Activated CD8-positive, alpha-beta memory T cell treated with anti-CD3 and anti-CD28 coated beads for 24 hours (primary cell): ENCODE data around the gene KIF1B.
"Not testable (repeated sequence)": the region's sequence is repeated elsewhere in the genome, so short reads cannot be mapped to it uniquely, and the experiment has no call there.

ENCODE experiments used
- DNase-seq: peaks from one replicate; pipeline ENCODE4 v3.0.0-alpha.2; 2020

The KIF1B gene

DNA sequence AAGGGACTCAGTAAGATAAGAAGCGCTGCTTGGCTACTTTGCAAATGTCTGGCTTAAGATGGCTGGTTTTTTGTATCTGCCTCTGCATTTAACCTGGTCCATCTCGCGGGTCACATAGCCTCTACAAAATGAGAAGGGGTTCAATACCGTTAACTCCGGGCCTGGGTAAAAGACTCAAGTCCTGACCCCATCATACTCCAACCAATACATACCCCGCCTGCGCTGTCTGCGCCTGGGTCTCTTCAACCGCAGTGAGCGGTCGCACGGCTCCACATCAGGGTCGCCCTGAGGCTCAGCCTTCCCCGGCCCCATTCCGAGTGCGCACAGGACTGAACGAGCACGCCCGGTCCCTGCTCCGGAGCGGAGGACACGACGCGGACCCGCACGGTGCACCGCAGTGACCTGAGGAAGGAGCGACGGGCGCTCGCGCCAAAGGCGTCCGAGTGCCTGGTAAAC is 187.9 kb downstream of the KIF1B start:
- no peak for DNase-seq

DNA sequence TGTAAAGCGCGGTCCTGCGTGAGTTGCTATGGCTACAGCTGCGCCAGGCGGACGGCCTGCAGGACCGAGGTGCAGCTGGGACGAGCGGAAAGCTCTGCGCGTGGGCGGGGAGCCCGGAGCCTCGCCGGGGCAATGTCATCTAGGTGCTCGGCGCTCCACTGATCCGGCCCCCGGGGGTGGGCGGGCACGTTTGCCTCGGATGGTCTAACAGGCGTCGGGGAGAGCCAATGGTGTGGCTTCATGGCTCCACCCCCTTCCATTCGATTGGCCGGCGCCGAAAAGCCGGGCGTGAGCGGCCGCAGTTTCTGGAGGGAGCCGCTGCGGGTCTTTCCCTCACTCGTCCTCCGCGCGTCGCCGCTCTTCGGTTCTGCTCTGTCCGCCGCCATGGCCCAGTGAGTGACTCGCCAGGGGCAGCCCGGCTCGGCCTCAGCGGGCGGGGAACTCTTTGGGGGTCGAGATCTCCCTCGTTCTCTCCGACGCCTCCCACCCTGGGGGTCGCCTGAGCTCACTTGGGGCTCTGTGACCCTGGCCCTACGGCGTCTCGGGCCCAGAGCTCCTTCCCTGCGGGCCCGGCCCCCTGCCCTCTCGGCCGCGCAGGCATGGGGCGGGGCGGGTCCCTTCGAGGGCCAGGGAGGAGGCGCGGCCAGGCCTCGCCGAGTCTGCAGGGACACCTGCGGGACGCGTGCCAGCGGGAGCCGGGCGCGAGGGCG is 188.5 kb downstream of the KIF1B start, which contains the start of gene PGD:
PGD (plus strand) TSS at position 331 of the 710 bp plus-strand sequence; CDS start at position 385, 54 bp downstream.
- peak; percentile 98 for DNase-seq

DNA sequence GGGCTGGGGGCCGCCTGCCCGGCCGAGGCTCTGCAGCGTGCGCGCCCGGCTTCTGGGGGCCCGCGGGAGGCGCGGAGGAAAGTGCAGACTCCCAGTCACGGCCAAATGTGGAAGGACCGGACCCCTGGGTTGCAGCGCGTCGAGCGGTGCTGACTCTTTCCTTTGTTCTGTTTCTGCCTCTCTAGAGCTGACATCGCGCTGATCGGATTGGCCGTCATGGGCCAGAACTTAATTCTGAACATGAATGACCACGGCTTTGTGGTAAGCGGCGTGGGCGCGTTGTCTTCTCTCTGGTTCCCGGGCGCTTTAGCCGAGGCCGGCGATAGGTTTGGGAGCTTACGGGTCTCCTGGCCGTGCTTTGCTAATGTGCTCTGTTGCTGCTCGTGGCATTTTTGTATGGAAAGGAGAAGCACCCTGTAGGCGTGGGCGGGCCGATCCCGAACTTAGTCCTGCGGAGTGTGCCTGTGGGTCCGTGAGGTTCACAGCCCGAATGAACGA is 189.1 kb downstream of the KIF1B start:
- no peak for DNase-seq

DNA sequence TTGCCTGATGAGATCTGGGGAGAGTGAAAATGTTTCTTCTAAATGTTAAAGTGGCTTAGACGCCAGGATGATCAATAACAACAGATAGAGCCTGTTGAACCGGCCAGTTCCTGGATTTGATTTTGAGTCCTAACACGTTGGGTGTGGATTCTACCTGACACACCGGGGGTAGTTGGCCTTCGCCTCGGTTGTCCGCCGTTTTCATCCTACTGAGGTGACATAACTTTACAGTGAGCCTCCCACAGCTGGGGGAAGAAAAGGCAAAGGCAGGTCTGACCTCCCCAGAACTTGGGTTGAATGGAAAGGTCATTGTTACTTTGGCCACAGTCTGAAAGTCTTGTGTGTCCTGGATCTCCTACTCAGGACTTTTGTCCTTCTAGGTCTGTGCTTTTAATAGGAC is 189.6 kb downstream of the KIF1B start:
- DNase-seq = no peak

DNA sequence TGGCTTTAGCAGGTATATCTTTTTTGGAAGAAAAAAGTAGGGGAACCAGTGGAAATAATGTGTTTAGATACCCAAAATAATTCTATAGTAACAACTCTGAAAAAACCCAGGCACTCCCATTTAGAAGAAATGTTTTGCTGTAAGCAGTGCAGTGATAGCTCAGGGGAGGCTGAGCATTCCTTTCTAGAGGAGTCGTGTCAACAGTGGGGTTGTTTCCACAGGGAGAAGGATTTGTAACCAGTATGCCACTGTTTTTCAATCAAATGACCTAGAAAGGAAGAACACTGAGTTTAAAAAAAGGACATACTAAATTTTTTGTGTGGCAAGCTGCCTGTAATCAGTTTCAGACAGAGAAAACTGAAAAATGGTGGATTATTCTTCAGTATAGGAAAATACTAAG is 190.9 kb downstream of the KIF1B start:
- no peak for DNase-seq

DNA sequence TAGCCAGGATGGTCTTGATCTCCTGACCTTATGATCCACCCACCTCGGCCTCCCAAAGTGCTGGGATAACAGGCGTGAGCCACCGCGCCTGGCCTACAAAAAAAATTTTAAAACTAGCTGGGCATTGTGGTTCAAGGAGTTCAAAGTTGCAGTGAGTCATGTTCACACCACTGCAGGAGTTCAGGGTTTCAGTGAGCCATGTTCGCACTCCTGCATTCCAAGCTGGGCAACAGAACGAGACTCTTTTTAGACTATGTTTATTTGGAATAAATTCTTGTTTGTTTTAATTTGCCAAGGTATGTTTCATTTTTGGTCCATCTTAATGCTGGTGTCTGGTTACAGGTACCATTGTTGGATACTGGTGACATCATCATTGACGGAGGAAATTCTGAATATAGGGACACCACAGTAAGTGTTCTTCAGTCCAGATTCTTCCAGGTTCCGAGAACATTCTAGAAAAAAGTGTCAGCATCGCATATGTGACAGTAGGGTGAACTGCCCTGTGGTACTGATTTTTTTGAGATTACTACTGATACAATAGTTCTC is 192.4 kb downstream of the KIF1B start:
- DNase-seq = no peak

DNA sequence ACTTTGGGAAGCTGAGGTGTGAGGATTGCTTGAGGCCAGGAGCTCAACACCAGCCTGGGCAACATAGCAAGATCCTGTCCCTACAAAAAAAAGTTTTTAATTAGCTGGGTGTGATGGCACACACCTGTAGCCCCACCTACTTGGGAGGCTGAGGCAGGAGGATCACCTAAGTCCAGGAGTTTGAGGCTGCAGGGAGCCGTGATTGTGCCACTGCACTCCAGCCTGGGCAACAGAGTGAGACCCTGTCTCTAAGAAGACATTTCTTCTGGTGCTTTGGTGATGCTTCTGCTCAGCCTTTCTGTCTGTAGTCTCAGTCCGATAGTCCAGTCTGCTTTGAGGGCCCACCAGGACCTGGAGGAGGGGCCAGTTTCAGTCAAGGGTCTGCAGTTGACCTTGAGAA is 196.8 kb downstream of the KIF1B start:
- no peak for DNase-seq

DNA sequence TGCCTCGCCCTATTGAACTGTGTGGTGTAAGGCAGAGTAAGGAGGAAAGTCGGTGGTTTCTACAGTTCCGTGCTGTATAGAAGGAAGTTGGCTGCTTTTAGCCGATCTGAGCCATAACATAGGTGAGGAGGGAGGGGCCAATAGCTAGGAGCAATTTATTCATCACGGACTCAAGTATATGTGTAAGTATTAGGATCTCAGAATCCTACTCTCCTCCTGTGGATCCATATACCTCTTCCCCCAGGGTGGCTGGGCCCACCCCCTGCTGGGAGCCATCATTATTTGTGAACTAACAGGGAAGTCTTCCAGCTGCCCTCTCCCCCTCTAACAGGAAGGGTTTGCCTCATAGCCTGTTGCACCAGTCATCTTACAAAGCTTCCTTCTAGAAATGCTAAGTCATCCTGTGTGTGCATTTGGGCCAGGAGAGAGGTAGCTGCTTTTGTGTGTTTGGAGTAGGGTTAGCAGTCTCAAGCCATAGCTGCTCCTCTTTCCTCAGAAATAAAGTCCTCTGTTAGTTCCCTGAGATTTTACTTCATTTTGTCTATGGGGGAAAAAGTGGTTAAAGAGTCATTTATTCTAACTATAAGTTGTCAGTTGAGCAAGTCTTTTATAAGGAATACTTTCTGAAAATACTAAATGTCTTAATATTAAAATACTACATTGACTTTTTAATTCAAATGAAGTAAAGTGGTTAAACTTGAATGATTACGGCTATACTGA is 205.0 kb downstream of the KIF1B start:
- DNase-seq = no peak

DNA sequence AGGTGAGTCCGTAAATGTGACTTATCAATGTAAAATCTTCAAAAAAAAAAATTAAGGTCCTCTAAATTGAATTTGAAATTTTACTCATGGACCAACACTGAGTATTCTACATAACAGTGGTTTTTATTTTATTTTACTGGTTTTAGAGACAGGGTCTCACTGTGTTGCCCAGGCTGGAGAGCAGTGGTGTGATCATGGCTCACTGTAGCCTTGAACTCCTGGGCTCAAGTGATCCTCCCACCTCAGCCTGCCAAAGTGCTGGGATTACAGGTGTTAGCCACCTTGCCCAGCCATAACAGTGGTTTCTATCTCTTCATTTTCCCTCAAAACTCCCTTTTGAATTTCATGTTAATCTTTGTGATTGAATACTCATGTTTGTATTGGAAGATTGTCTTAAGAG is 205.6 kb downstream of the KIF1B start:
- DNase-seq = not testable (repeated sequence)

DNA sequence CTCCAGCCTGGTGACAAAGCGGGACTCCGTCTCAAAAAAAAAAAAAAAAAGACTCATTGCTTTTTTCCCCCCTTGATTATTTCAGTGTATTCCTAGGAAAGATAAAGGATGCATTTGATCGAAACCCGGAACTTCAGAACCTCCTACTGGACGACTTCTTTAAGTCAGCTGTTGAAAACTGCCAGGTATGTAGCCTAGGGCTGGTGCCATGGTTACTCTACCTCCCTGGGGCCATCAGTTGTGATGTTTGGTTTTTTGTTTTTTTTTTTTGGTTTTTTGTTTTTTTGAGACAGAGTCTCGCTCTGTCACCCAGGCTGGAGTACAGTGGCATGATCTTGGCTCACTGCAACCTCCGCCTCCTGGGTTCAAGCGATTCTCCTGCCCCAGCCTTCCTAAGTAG is 208.4 kb downstream of the KIF1B start:
- DNase-seq = not testable (repeated sequence)

DNA sequence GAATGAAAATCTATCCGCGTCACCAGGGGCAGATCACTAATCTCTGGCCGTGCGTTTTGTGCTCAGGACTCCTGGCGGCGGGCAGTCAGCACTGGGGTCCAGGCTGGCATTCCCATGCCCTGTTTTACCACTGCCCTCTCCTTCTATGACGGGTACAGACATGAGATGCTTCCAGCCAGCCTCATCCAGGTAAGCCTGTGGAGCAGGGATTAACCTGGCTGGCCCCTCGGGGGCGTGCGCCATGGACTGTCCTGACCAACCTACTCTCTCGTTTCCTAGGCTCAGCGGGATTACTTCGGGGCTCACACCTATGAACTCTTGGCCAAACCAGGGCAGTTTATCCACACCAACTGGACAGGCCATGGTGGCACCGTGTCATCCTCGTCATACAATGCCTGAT is 209.0 kb downstream of the KIF1B start:
- no peak for DNase-seq

DNA sequence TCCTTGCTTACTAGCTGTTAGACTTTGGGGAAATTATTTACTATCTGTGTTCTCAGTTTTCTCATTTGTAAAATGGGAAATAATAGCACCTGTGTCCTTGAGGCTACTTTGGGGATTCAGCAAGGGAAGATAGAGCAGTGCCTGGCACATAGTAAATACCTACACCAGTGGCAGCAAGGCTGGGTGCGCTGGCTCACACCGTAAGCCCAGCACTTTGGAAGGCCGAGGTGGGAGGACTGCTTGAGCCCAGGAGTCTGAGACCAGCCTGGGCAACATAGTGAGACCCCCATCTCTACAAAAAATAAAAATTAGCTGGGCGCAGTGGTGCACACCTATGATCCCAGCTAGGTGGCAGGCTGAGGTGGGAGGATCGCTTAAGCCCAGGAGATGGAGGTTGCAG is 211.3 kb downstream of the KIF1B start:
- no peak for DNase-seq

DNA sequence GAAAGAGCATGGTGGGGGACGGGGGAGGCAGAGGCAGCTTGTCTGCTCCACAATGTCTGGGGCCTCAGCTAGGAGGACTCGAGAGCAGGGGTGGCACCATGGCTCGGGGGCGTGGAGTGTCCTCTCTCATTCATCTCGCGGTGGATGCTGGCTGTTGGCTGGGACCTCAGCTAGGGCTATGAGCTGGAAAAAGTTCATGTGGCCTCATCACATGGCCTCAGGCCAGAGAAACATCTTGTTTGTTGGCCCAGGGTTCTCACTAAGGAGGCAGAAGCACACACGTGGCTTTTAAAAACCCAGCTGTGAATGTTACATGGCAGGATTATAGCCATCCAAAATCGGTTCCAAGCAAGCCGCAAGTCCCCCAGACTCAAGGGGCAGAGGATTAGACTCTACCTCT is 213.7 kb downstream of the KIF1B start:
- no peak for DNase-seq

DNA sequence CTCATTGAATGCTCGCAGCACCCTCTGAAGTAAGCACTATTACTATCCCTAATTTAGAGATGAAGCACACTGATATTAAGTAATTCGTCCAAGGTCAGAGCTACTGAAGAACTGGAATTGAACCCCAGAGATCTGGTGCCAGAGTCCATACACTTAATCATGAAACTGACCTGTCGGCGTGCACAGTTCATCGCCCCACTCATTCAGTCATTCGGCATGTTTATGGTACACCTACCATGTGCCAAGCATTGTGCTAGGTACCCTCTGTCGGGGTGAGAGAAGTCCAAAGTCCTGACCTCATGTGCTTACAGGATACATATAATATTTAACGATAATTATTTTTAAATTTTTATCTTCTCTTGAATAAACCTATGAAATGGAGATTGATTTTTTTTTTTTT is 214.3 kb downstream of the KIF1B start:
- DNase-seq = no peak

DNA sequence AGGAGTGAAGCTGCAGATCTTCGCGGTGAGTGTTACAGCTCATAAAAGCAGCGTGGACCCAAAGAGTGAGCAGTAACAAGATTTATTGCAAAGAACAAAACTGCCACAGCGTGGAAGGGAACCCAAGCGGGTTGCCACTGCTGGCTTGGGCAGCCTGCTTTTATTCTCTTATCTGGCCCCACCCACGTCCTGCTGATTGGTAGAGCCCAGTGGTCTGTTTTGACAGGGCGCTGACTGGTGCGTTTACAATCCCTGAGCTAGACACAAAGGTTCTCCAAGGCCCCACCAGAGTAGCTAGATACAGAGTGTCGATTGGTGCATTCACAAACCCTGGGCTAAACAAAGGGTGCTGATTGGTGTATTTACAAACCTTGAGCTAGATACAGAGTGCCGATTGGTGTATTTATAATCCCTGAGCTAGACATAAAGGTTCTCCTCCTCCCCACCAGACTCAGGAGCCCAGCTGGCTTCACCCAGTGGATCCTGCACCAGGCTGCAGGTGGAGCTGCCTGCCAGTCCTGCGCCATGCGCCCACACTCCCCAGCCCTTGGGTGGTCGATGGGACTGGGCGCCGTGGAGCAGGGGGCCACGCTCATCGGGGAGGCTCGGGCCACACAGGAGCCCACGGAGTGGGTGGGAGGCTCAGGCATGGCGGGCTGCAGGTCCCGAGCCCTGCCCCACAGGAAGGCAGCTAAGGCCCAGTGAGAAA is 215.6 kb downstream of the KIF1B start:
- not testable (repeated sequence) for DNase-seq

DNA sequence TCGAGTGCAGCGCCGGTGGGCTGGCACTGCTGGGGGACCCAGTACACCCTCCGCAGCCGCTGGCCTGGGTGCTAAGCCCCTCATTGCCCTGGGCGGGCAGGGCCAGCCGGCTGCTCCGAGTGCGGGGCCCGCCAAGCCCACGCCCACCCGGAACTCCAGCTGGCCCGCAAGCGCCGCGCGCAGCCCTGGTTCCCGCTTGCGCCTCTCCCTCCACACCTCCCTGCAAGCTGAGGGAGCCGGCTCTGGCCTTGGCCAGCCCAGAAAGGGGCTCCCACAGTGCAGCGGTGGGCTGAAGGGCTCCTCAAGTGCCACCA is 216.1 kb downstream of the KIF1B start:
- not testable (repeated sequence) for DNase-seq

DNA sequence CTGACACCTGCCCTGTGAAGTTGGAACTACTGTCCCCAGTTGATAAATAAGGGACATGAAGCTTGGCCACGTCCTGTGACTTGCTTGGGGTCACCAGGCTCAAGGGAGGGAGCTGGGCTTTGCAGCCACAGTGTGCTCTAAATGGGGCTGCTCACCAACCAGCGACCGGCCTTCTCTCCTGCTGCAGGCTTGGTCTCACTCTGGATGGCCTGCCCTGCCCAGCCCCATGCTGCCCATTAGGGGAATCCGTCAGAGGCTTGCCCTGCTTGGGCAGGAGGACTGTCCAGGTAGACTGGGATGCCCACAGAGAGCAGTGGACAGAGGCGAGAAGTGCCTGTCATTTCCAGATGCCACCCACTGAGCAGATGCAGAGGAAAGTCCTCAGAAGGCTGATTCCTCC is 218.6 kb downstream of the KIF1B start:
- no peak for DNase-seq

DNA sequence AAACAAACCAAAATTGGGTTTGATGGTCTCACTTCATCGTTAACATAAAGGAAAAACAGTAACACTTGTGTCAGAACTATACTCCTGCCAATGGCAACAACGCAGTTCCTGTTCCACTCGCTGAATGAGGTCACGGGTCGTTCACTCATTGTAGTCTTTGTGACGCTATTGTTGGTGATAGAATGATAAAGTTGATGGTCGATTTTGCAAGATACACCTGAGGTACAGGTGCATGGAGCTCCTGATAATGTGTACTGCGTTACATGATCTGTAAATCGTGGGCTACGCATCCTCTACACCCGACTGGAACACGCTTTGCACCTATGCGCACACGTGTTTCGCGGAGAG is 219.5 kb downstream of the KIF1B start:
- DNase-seq = no peak

DNA sequence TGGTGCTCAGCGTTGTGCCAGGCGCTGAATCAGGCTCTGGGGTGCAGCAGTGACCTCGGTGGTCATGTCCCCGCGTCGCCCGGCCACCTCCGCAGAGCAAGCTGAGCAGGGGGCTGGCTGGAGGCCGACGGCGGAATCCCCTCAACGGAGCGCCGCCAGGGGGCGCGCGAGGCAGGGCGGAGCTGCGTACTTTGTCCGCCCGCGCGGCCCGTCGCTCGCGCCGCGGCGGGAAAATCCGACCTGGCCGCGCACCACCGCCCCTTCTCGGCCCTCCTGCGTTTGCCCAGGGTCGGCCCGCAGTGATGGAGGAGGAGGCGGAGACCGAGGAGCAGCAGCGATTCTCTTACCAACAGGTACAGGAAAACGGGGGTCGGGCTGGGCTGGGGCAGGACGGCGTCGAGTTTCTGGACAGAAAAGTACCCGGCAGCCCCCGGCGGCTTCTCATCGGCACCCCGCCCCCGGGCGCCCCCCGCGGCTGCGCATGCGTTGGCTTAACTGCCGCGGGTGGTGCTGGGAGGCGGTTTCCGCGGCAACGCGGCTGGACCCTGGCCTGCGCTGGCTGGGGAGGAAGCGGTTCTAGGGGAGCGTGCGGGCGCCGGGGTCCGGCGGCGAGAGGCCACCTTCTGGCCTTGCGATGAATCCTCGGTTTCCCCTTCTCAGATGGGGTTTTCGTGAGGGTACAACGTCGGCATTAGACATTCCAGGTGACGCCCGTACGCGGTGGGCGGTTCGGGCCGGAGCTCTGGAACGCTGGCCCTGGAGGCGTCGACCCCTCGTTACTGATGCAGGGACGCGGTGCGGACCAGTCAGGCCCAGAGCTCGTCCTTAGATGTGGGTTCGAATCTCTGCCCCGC is 220.1 kb downstream of the KIF1B start, which contains the start of gene CENPS:
CENPS (plus strand) TSS at position 218 of the 854 bp plus-strand sequence; CDS start at position 303, 85 bp downstream.
- peak; percentile 99 for DNase-seq
